ENCODE results near the gene LHFPL3. TPM values are rescaled to one million over a fixed set of nuclear protein-coding genes. Genes with fewer than 3 reads are reported as not detected.

LHFPL3 gene
- total and polyA plus RNA-seq, 9 of the 15 experiments (the other 6 are each of a cell fraction or from before 2014, with no cell fraction given) = 0.21 to 0.52 TPM; not detected in 7

GRCh38 chr7:104883248-104883717 is 554.9 kb downstream of the LHFPL3 start:
- H3K4me2 ChIP-seq (ENCODE audit: insufficient read depth, low read length) = peak overlapping the region; percentile 73
- H3K27ac ChIP-seq (ENCODE audit: extremely low read depth, low read depth, low read length) = no peak overlapping the region; the same call in 2 of the 3 replicates
- FAIRE-seq (no peak), DNase-seq (ENCODE audit: extremely low read depth in 1 of 4, low spot score in 3 of 4) (no peak), ATAC-seq (peak; percentile 48)
- ChIA-PET POLR2A (interaction anchor here (0.6 to 2.3 kb wide), 6 partner anchors 9 to 1259 kb away, joined by 3 to 11 read pairs (median 3); no protein-coding TSS in a partner anchor), CTCF (ENCODE audit: low intra/inter-chr PET ratio) (interaction anchor here (0.8 to 2.7 kb wide), 2 partner anchors 32 to 35 kb away, joined by 3 to 16 read pairs; no protein-coding TSS in a partner anchor)
- in situ Hi-C loops (cut with MboI) = loop anchor here (5.0 kb wide), 1 partner anchor 34 kb away; no protein-coding TSS in a partner anchor
- BruUV-seq (replicated peaks) = no TSS peak
- WGBS (ENCODE audit: insufficient coverage, low coverage, missing lambda C conversion rate) = 26% methylated on average over 6 of the region's 6 CpGs
- 0 out of 4 replicates have a peak overlapping the region, but pooled peaks of 1 of the 2 experiments have one; percentile 53 for H3K9ac ChIP-seq (ENCODE audit: insufficient read depth in 1 of 2, low read depth in 2 of 2, low read length in 2 of 2)
- peaks cover 6% of the 10 kb centered on the region for H3K9me3 ChIP-seq (replicated peaks; ENCODE audit: control insufficient read depth, insufficient read depth, low read depth, low read length)
- no peaks in the 10 kb centered on the region for H4K20me1 ChIP-seq (replicated peaks; ENCODE audit: control insufficient read depth, insufficient read depth, low read length)
- H3K36me3 ChIP-seq (ENCODE audit: control insufficient read depth, insufficient read depth, low read length) = no peaks in the 10 kb centered on the region
- H3K27me3 ChIP-seq (ENCODE audit: control insufficient read depth in 2 of 2, insufficient read depth in 2 of 2, low read length in 2 of 2) = no peaks in the 10 kb centered on the region
- no peaks in the 10 kb centered on the region for H3K79me2 ChIP-seq (ENCODE audit: control insufficient read depth, insufficient read depth, low read length)
- no peaks in the 10 kb centered on the region for H3K9me1 ChIP-seq (ENCODE audit: control insufficient read depth, insufficient read depth, low read length)
- H3K4me1 ChIP-seq (replicated peaks in 1 of 2; ENCODE audit: control insufficient read depth in 2 of 2, insufficient read depth in 2 of 2, low read length in 2 of 2) = peaks cover 0 to 11% of the 10 kb centered on the region in 2 experiments; a peak in 3 of 5 replicates
- H2AFZ ChIP-seq (ENCODE audit: low read depth, low read length) = peak overlapping the region; percentile 99
- intact Hi-C loops (cut with micrococcal nuclease) = loop anchor here (1.0 to 2.0 kb wide), 2 partner anchors 28 to 35 kb away; no protein-coding TSS in a partner anchor
- TF ChIP-seq NFIX (CRISPR knock-in tag; IDR thresholded peaks at IDR 0.05; ENCODE audit: low read depth) = 0 out of 2 replicates have a peak, but pooled peaks have one; percentile 3
- TF ChIP-seq NONO (IDR thresholded peaks at IDR 0.05; ENCODE audit: low read depth in 2 of 2, low read length in 1 of 2) = 0 out of 4 replicates have a peak, but pooled peaks of 1 of the 2 experiments have one; percentile 25
- TF ChIP-seq HMGN3 (IDR thresholded peaks at IDR 0.05; ENCODE audit: borderline replicate concordance, extremely low read depth, insufficient read length, low read depth, low read length) = no peak
- 0 out of 2 replicates have a peak, but pooled peaks have one; percentile 24 for TF ChIP-seq ELF2 (CRISPR knock-in tag; IDR thresholded peaks at IDR 0.05)
- TF ChIP-seq ZNF766 (CRISPR knock-in tag; conservative IDR thresholded peaks at IDR 0.05) = 0 out of 2 replicates have a peak, but pooled peaks have one; percentile 2
- TF ChIP-seq E2F5 (CRISPR knock-in tag; IDR thresholded peaks at IDR 0.05) = no peak
- peak; percentile 17; the same call in 1 of the 2 replicates for TF ChIP-seq MEF2A (IDR thresholded peaks at IDR 0.05; ENCODE audit: control insufficient read depth, low read depth, low read length)
- TF ChIP-seq CREB5 (CRISPR knock-in tag; IDR thresholded peaks at IDR 0.05) = no peak
- H3K4me3 ChIP-seq = no peak overlapping the region

Data from K562 (cell line).